BJ (cell line): ENCODE results near the gene SYNJ1. TPM values are rescaled to one million over a fixed set of nuclear protein-coding genes. Genes with fewer than 3 reads are reported as not detected.
"Not testable (repeated sequence)": the region's sequence is repeated elsewhere in the genome, so short reads cannot be mapped to it uniquely, and the experiment has no call there.

Experiments used
- CTCF ChIA-PET: fragments of 350-600 bp; formaldehyde crosslinking; extraction: SDS; loops from one replicate; lab custom pipeline; 2021; ENCODE audit warnings: antibody characterized with exemption, inconsistent platforms; lab: Yijun Ruan, JAX
- POLR2A ChIA-PET: fragments of 300-600 bp; sonication (Branson Sonifier 250); formaldehyde crosslinking; extraction: SDS; loops from one replicate; lab custom pipeline; 2021; ENCODE audit warnings: antibody characterized with exemption; lab: Charles Lee
- DNase-seq: peaks from one replicate; pipeline ENCODE4 v3.0.0-alpha.2; 2011; ENCODE audit warnings: low read depth
- H3K27me3 ChIP-seq: 2 replicates; pipeline ENCODE4 v1.6.0; 2011; ENCODE audit warnings: low read length; ENCODE audit not compliant: control insufficient read depth, insufficient read depth
- H3K36me3 ChIP-seq: 2 replicates; pipeline ENCODE4 v1.5.1; 2011; ENCODE audit warnings: low read length; ENCODE audit not compliant: control insufficient read depth, insufficient read depth
- H3K4me3 ChIP-seq: 2 replicates; pipeline ENCODE4 v1.5.1; 2011; ENCODE audit warnings: low read depth, mild to moderate bottlenecking, control low read depth, low read length
- polyA plus RNA-seq: library from polyadenylated mRNA; depleted of rRNA; stranded (reverse); fragments of >200 nt; gene quantifications from 2 replicates; pipeline ENCODE4 v1.2.3, GENCODE V29; 2011
- TF ChIP-seq, protein P1 (sequence below): IDR thresholded peaks from 2 replicates; pipeline ENCODE4 v1.5.1; 2011; ENCODE audit warnings: low read depth, mild to moderate bottlenecking, control low read depth, inconsistent platforms, low read length, moderate library complexity; ENCODE audit not compliant: insufficient read depth

SYNJ1 gene
- polyA plus RNA-seq, 1 experiment = 5.0 TPM

DNA sequence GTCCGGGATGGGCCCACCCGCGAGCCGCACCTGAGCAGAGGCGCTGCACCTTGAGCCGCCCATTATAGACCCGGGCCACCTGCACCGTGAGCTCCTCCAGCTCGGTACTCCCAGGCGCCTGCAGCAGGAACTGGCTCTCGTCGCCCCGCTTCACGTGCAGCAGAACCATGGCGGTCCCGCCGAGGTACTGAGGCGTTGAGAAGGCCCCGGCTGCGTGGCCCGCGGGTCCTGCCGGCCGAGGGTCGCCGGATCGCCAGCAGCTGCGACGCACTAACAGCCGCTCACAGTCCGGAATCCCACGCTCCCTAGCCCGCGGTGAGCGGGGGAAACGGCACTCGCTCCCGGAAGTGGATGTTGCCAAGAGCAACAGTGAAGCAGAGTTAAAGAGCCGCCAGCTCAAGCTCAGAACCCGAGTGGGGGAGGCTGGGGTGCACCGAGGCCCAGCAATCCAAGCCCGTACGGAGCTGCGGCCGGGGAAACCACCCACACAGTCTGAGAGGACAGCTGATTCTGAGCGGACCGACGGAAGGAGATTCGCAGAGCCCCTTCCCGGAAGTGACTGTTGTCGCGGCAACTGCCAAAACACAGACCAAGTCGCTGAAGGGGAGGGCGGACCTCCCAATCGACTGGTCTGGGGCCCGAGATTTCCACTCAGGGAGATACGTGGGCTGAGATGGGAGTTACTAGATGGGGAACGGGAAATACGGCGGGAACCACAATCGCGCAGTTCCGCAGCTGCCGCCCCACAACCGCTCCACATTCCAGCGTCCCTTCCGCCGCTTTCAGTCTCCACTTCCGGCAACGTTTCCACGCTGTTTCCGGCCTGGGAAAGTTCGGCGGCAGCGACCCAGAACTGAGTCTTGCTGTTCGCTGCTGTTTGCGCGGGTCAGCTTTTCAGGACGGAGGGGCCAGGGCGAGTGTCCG, 115.5 kb downstream of the SYNJ1 start, which contains the start of gene CFAP298:
TSS of gene CFAP298 (minus strand) at position 303 of the 924 bp plus-strand sequence. CDS start at position 169, 134 bp downstream.
- peak within 1 kb of the TSS; percentile 92 for H3K4me3 ChIP-seq
- peaks cover 4% of the 10 kb centered on the region; the same call in 1 of the 2 replicates for H3K36me3 ChIP-seq
- POLR2A ChIA-PET = interaction anchor here (0.5 kb wide), 1 partner anchor 52 kb away, joined by 12 read pairs; no protein-coding TSS in a partner anchor
- peaks cover 2% of the 10 kb centered on the region; the same call in 1 of the 2 replicates for H3K27me3 ChIP-seq
- TF ChIP-seq, protein P1, sequence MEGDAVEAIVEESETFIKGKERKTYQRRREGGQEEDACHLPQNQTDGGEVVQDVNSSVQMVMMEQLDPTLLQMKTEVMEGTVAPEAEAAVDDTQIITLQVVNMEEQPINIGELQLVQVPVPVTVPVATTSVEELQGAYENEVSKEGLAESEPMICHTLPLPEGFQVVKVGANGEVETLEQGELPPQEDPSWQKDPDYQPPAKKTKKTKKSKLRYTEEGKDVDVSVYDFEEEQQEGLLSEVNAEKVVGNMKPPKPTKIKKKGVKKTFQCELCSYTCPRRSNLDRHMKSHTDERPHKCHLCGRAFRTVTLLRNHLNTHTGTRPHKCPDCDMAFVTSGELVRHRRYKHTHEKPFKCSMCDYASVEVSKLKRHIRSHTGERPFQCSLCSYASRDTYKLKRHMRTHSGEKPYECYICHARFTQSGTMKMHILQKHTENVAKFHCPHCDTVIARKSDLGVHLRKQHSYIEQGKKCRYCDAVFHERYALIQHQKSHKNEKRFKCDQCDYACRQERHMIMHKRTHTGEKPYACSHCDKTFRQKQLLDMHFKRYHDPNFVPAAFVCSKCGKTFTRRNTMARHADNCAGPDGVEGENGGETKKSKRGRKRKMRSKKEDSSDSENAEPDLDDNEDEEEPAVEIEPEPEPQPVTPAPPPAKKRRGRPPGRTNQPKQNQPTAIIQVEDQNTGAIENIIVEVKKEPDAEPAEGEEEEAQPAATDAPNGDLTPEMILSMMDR = no peak
- CTCF ChIA-PET = interaction anchor here (1.6 to 2.0 kb wide), 2 partner anchors 11 to 13 kb away, joined by 6 to 11 read pairs; no protein-coding TSS in a partner anchor
- peak; percentile 77 for DNase-seq

- Histone ChIP-seq H3K27me3 (peaks cover 2% of the 10 kb centered on the region; the same call in 1 of the 2 replicates), H3K36me3 (peaks cover 4% of the 10 kb centered on the region; the same call in 1 of the 2 replicates), H3K4me3 (peak overlapping the region; percentile 92)
- ChIA-PET POLR2A (no interaction called here), CTCF (interaction anchor here (1.0 to 2.0 kb wide), 3 partner anchors 11 to 209 kb away, joined by 3 to 6 read pairs (median 6); no protein-coding TSS in a partner anchor)
- TF ChIP-seq, protein P1 = no peak
- DNase-seq = no peak
Measured at GRCh38 chr21:32611471-32611997, 116.3 kb downstream of the SYNJ1 start.

DNA sequence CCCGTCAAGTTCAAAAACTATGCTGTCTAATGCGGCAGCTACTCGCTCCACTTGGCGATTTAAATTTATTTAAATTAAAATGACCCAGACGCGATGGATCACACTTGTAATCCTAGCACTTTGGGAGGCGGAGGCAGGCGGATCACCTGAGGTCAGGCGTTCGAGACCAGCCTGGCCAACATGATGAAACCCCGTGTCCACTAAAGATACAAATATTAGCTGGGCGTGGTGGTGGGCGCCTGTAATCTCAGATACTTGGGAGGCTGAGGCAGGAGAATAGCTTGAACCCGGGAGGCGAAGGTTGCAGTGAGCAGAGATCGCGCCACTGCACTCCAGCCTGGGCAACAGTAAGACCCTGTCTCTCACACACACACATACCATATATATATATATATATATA, 116.9 kb downstream of the SYNJ1 start:
- CTCF ChIA-PET = interaction anchor here (1.0 to 2.0 kb wide), 3 partner anchors 10 to 209 kb away, joined by 3 to 6 read pairs (median 6); no protein-coding TSS in a partner anchor
- H3K36me3 ChIP-seq, H3K27me3 ChIP-seq, DNase-seq, POLR2A ChIA-PET: not testable (repeated sequence)
- peak overlapping the region; percentile 16; the same call in 1 of the 2 replicates for H3K4me3 ChIP-seq

DNA sequence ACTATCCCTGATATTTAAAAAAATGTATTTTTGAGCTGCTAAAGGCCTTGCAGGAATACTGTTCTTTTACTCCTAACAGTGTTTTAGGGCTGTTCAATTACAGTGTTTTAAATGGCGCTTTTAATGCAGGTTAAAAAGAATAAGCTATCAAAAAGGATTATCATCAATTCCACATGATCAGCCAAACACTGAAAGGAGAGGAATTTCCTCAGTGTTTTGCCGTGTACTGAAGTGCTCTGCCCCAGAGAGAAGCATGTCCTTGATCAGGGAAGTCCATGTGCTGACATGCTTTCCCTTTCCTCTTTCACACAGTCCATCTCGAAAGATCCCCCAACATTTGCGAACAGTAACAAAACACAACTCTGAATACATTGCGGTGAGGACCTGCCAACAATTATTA, 119.0 kb downstream of the SYNJ1 start:
- H3K4me3 ChIP-seq = no peak overlapping the region
- H3K27me3 ChIP-seq = no peaks in the 10 kb centered on the region
- ChIA-PET POLR2A (no interaction called here), CTCF (interaction anchor here (1.4 to 2.5 kb wide), 2 partner anchors 8 to 39 kb away, joined by 4 to 12 read pairs; no protein-coding TSS in a partner anchor)
- TF ChIP-seq, protein P1 = no peak
- no peak for DNase-seq
- H3K36me3 ChIP-seq = peaks cover 11% of the 10 kb centered on the region

DNA sequence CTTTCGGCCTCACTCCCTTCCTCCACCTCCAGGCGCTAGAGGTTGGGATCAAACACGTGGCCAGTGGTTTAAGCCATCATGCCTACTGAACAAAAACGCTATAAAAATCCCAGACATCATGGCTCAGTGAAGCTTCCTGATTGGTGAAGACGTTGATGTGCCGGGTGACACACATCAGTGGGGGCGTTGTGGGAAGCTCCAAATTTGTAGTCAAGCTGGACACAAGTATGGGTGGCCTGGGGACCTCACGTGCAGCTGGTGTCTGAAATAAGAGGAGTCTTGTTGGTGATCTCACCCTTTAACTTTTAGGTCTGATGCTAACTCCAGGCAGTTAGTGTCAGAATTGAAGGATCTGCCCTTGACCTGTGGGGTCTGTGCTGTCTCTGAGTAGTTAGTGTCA, 122.3 kb downstream of the SYNJ1 start:
- Histone ChIP-seq H3K27me3 (no peaks in the 10 kb centered on the region), H3K36me3 (peaks cover 20% of the 10 kb centered on the region), H3K4me3 (no peak overlapping the region)
- no peak for DNase-seq
- ChIA-PET CTCF (interaction anchor here (0.7 to 1.5 kb wide), 5 partner anchors 11 to 199 kb away, joined by 3 to 7 read pairs (median 4); no protein-coding TSS in a partner anchor), POLR2A (no interaction called here)
- TF ChIP-seq, protein P1 = no peak
